ENCODE measurements around the gene TREM2. TPM values are rescaled to one million over a fixed set of nuclear protein-coding genes. Genes with fewer than 3 reads are reported as not detected.
"Not testable (repeated sequence)": the region's sequence is repeated elsewhere in the genome, so short reads cannot be mapped to it uniquely, and the experiment has no call there.

Gene TREM2
- total RNA-seq, 1 experiment from 2014 or later: not detected

GRCh38 chr6:41189967-41190366 is 27.1 kb upstream of the TREM2 start:
- intact Hi-C loops (cut with micrococcal nuclease; ENCODE audit: unreplicated experiment): loop anchor here (10.0 kb wide), 1 partner anchor 125 kb away; no protein-coding TSS in a partner anchor
- Histone ChIP-seq H3K4me3 (ENCODE audit: low read depth, low read length) (no peak overlapping the region), H3K9me3 (peaks cover 5% of the 10 kb centered on the region; the same call in 1 of the 2 replicates), H3K4me1 (no peaks in the 10 kb centered on the region), H3K36me3 (ENCODE audit: control insufficient read depth, insufficient read depth, low read length) (no peaks in the 10 kb centered on the region), H3K27me3 (replicated peaks; ENCODE audit: control insufficient read depth, insufficient read depth, low read length) (no peaks in the 10 kb centered on the region)
- no peak overlapping the region for H3K4me3 Mint-ChIP-seq (ENCODE audit: unreplicated experiment)
- BruUV-seq (replicated peaks): no TSS peak
- peaks cover 19% of the 10 kb centered on the region for H3K27me3 Mint-ChIP-seq (ENCODE audit: insufficient read depth, unreplicated experiment)
- H3K27ac Mint-ChIP-seq (ENCODE audit: unreplicated experiment): no peak overlapping the region
- TF ChIP-seq, protein P1, sequence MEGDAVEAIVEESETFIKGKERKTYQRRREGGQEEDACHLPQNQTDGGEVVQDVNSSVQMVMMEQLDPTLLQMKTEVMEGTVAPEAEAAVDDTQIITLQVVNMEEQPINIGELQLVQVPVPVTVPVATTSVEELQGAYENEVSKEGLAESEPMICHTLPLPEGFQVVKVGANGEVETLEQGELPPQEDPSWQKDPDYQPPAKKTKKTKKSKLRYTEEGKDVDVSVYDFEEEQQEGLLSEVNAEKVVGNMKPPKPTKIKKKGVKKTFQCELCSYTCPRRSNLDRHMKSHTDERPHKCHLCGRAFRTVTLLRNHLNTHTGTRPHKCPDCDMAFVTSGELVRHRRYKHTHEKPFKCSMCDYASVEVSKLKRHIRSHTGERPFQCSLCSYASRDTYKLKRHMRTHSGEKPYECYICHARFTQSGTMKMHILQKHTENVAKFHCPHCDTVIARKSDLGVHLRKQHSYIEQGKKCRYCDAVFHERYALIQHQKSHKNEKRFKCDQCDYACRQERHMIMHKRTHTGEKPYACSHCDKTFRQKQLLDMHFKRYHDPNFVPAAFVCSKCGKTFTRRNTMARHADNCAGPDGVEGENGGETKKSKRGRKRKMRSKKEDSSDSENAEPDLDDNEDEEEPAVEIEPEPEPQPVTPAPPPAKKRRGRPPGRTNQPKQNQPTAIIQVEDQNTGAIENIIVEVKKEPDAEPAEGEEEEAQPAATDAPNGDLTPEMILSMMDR (IDR thresholded peaks at IDR 0.05; ENCODE audit: insufficient read depth in 1 of 2, low read depth in 1 of 2, low read length in 1 of 2, severe bottlenecking in 1 of 2, unreplicated experiment in 1 of 2): no peak
- H3K4me1 Mint-ChIP-seq (ENCODE audit: low read depth, unreplicated experiment): no peaks in the 10 kb centered on the region
- ChIA-PET POLR2A (no interaction called here), CTCF (no interaction called here)
- no peak for DNase-seq
- no peaks in the 10 kb centered on the region for H3K36me3 Mint-ChIP-seq (ENCODE audit: insufficient read depth, unreplicated experiment)
- H3K9me3 Mint-ChIP-seq (ENCODE audit: unreplicated experiment): no peaks in the 10 kb centered on the region

- H3K27ac Mint-ChIP-seq (ENCODE audit: unreplicated experiment); H3K36me3 Mint-ChIP-seq (ENCODE audit: insufficient read depth, unreplicated experiment); H3K4me3 Mint-ChIP-seq (ENCODE audit: unreplicated experiment); H3K9me3 Mint-ChIP-seq (ENCODE audit: unreplicated experiment); BruUV-seq (replicated peaks); DNase-seq; H3K4me3 ChIP-seq (ENCODE audit: low read depth, low read length); H3K4me1 ChIP-seq; H3K36me3 ChIP-seq (ENCODE audit: control insufficient read depth, insufficient read depth, low read length); H3K9me3 ChIP-seq; H3K27me3 ChIP-seq (replicated peaks; ENCODE audit: control insufficient read depth, insufficient read depth, low read length); CTCF ChIA-PET; POLR2A ChIA-PET; H3K4me1 Mint-ChIP-seq (ENCODE audit: low read depth, unreplicated experiment): not testable (repeated sequence)
- intact Hi-C loops (cut with micrococcal nuclease; ENCODE audit: unreplicated experiment): loop anchor here (10.0 kb wide), 1 partner anchor 126 kb away; no protein-coding TSS in a partner anchor
- H3K27me3 Mint-ChIP-seq (ENCODE audit: insufficient read depth, unreplicated experiment): peaks cover 12% of the 10 kb centered on the region
These were observed 26.1 kb upstream of the TREM2 start for GRCh38 chr6:41189046-41189445.

GRCh38 chr6:41187924-41188886 is 25.3 kb upstream of the TREM2 start:
- no peaks in the 10 kb centered on the region for H3K9me3 Mint-ChIP-seq (ENCODE audit: unreplicated experiment)
- TF ChIP-seq, protein P1 (IDR thresholded peaks at IDR 0.05; ENCODE audit: insufficient read depth in 1 of 2, low read depth in 1 of 2, low read length in 1 of 2, severe bottlenecking in 1 of 2, unreplicated experiment in 1 of 2): no peak
- intact Hi-C loops (cut with micrococcal nuclease; ENCODE audit: unreplicated experiment): loop anchor here (10.0 kb wide), 1 partner anchor 127 kb away; no protein-coding TSS in a partner anchor
- Histone ChIP-seq H3K9me3 (peaks cover 5% of the 10 kb centered on the region; the same call in 1 of the 2 replicates), H3K4me1 (no peaks in the 10 kb centered on the region), H3K36me3 (ENCODE audit: control insufficient read depth, insufficient read depth, low read length) (no peaks in the 10 kb centered on the region), H3K4me3 (ENCODE audit: low read depth, low read length) (no peak overlapping the region), H3K27me3 (replicated peaks; ENCODE audit: control insufficient read depth, insufficient read depth, low read length) (no peaks in the 10 kb centered on the region)
- no peak for DNase-seq
- no peak overlapping the region for H3K27ac Mint-ChIP-seq (ENCODE audit: unreplicated experiment)
- CTCF ChIA-PET: no interaction called here
- POLR2A ChIA-PET: interaction anchor here (0.6 kb wide), 1 partner anchor 23 kb away, joined by 3 read pairs; no protein-coding TSS in a partner anchor
- no TSS peak for BruUV-seq (replicated peaks)
- H3K27me3 Mint-ChIP-seq (ENCODE audit: insufficient read depth, unreplicated experiment): peaks cover 7% of the 10 kb centered on the region
- no peak overlapping the region for H3K4me3 Mint-ChIP-seq (ENCODE audit: unreplicated experiment)
- no peaks in the 10 kb centered on the region for H3K4me1 Mint-ChIP-seq (ENCODE audit: low read depth, unreplicated experiment)
- no peaks in the 10 kb centered on the region for H3K36me3 Mint-ChIP-seq (ENCODE audit: insufficient read depth, unreplicated experiment)
